H9 (cell line): ENCODE data around the gene AFF4. TPM values are rescaled to one million over a fixed set of nuclear protein-coding genes. Genes with fewer than 3 reads are reported as not detected.

Experiments used
- DNase-seq: peaks from one replicate; pipeline ENCODE4 v3.0.0-alpha.2; 2017
- H2AFZ ChIP-seq: one replicate; pipeline ENCODE4 v1.6.1; 2013; ENCODE audit warnings: mild to moderate bottlenecking, low read length, control low read depth, moderate library complexity
- H2AK5ac ChIP-seq: 2 replicates; pipeline ENCODE4 v1.6.1; 2013; ENCODE audit warnings: low read length, control low read depth, mixed read lengths; ENCODE audit not compliant: insufficient read length
- H2BK120ac ChIP-seq: one replicate; pipeline ENCODE4 v1.6.1; 2013; ENCODE audit warnings: low read depth, mild to moderate bottlenecking, low read length, control low read depth, inconsistent platforms; ENCODE audit not compliant: poor library complexity, severe bottlenecking
- H2BK12ac ChIP-seq: 2 replicates; pipeline ENCODE4 v1.6.1; 2013; ENCODE audit warnings: low read length, control low read depth, mixed read lengths, low read depth; ENCODE audit not compliant: insufficient read length
- H2BK15ac ChIP-seq: 2 replicates; pipeline ENCODE4 v1.6.1; 2013; ENCODE audit warnings: low read depth, low read length, control low read depth
- H2BK20ac ChIP-seq: one replicate; pipeline ENCODE4 v1.6.1; 2013; ENCODE audit warnings: low read depth, mild to moderate bottlenecking, low read length, control low read depth, inconsistent platforms; ENCODE audit not compliant: poor library complexity, severe bottlenecking
- H2BK5ac ChIP-seq: 2 replicates; pipeline ENCODE4 v1.6.1; 2013; ENCODE audit warnings: low read length, control low read depth, mixed read lengths; ENCODE audit not compliant: insufficient read length
- H3K14ac ChIP-seq: 2 replicates; pipeline ENCODE4 v1.6.1; 2013; ENCODE audit warnings: low read length, control low read depth; ENCODE audit not compliant: insufficient read depth
- H3K18ac ChIP-seq: 2 replicates; pipeline ENCODE4 v1.6.1; 2013; ENCODE audit warnings: low read depth, mild to moderate bottlenecking, mixed read lengths, low read length, control low read depth; ENCODE audit not compliant: insufficient read length
- H3K23ac ChIP-seq: 2 replicates; pipeline ENCODE4 v1.6.1; 2013; ENCODE audit warnings: low read length, control low read depth, mixed read lengths, low read depth; ENCODE audit not compliant: insufficient read length
- H3K23me2 ChIP-seq: 2 replicates; pipeline ENCODE4 v1.6.1; 2013; ENCODE audit warnings: low read depth, mild to moderate bottlenecking, mixed read lengths, low read length, control low read depth; ENCODE audit not compliant: insufficient read length, poor library complexity, severe bottlenecking
- H3K27ac ChIP-seq: 2 replicates; pipeline ENCODE4 v1.5.1; 2013; ENCODE audit warnings: low read length, control low read depth, mixed read lengths, low read depth; ENCODE audit not compliant: insufficient read length
- H3K27me3 ChIP-seq: 2 replicates; pipeline ENCODE4 v1.6.1; 2013; ENCODE audit warnings: low read length, control low read depth, inconsistent platforms; ENCODE audit not compliant: insufficient read depth
- H3K4ac ChIP-seq: 2 replicates; pipeline ENCODE4 v1.6.1; 2013; ENCODE audit warnings: low read depth, mild to moderate bottlenecking, control low read depth, inconsistent platforms, low read length, moderate library complexity
- H3K4me1 ChIP-seq: 2 replicates; pipeline ENCODE4 v1.6.1; 2013; ENCODE audit warnings: low read length, control low read depth, inconsistent platforms; ENCODE audit not compliant: insufficient read depth
- H3K4me2 ChIP-seq: 2 replicates; pipeline ENCODE4 v1.6.1; 2013; ENCODE audit warnings: low read length, control low read depth, mixed read lengths; ENCODE audit not compliant: insufficient read length, insufficient read depth
- H3K56ac ChIP-seq: 2 replicates; pipeline ENCODE4 v1.6.1; 2013; ENCODE audit warnings: low read depth, mild to moderate bottlenecking, mixed read lengths, low read length, control low read depth; ENCODE audit not compliant: insufficient read length
- H3K79me1 ChIP-seq: 2 replicates; pipeline ENCODE4 v1.6.1; 2013; ENCODE audit warnings: low read depth, mild to moderate bottlenecking, moderate library complexity, low read length, control low read depth, inconsistent platforms; ENCODE audit not compliant: insufficient read depth, poor library complexity, severe bottlenecking
- H3K79me2 ChIP-seq: 2 replicates; pipeline ENCODE4 v1.6.1; 2013; ENCODE audit warnings: low read length, control low read depth, inconsistent platforms; ENCODE audit not compliant: insufficient read depth
- H3K9ac ChIP-seq: 2 replicates; pipeline ENCODE4 v1.6.1; 2013; ENCODE audit warnings: low read length, control low read depth, mixed read lengths; ENCODE audit not compliant: insufficient read length; ENCODE audit errors: extremely low read depth
- H3K9me3 ChIP-seq: one replicate; pipeline ENCODE4 v1.6.1; 2013; ENCODE audit warnings: low read depth, low read length, inconsistent platforms; ENCODE audit not compliant: control insufficient read depth
- H3T11ph ChIP-seq: one replicate; pipeline ENCODE4 v1.6.1; 2013; ENCODE audit warnings: mild to moderate bottlenecking, low read length, control low read depth, inconsistent platforms
- H4K20me1 ChIP-seq: one replicate; pipeline ENCODE4 v1.6.1; 2013; ENCODE audit not compliant: control insufficient read depth, insufficient read length, insufficient read depth
- H4K5ac ChIP-seq: 2 replicates; pipeline ENCODE4 v1.6.1; 2013; ENCODE audit warnings: low read depth, mild to moderate bottlenecking, mixed read lengths, low read length, control low read depth; ENCODE audit not compliant: insufficient read length
- H4K8ac ChIP-seq: replicated peaks from 2 replicates; pipeline ENCODE4 v1.6.1; 2013; ENCODE audit warnings: low read length, control low read depth, mixed read lengths, low read depth; ENCODE audit not compliant: insufficient read length
- H4K91ac ChIP-seq: 2 replicates; pipeline ENCODE4 v1.6.1; 2013; ENCODE audit warnings: low read depth, mild to moderate bottlenecking, moderate library complexity, mixed read lengths, low read length, control low read depth; ENCODE audit not compliant: insufficient read length
- H3K27ac Mint-ChIP-seq, 3 experiments: 2 replicates in 2 of 3; 3 replicates in 1 of 3; pipeline ENCODE4 v1.8.0; 2020 to 2021; ENCODE audit warnings: mixed read lengths in 3 of 3, mild to moderate bottlenecking in 1 of 3, moderate library complexity in 1 of 3
- H3K27me3 Mint-ChIP-seq: 2 replicates; pipeline ENCODE4 v1.8.0; 2021; ENCODE audit warnings: low read depth, mild to moderate bottlenecking, moderate library complexity, mixed read lengths
- H3K36me3 Mint-ChIP-seq, 3 experiments: 2 replicates in 2 of 3; 3 replicates in 1 of 3; pipeline ENCODE4 v1.8.0; 2020 to 2021; ENCODE audit warnings: low read depth in 3 of 3, mixed read lengths in 3 of 3; ENCODE audit not compliant: insufficient read depth in 1 of 3
- H3K4me1 Mint-ChIP-seq, 2 experiments: 2 replicates each; pipeline ENCODE4 v1.8.0; 2020; ENCODE audit warnings: mixed read lengths in 2 of 2
- H3K4me3 Mint-ChIP-seq, 2 experiments: 2 replicates in 1 of 2; 3 replicates in 1 of 2; pipeline ENCODE4 v1.8.0; 2020 to 2021; ENCODE audit warnings: mild to moderate bottlenecking in 2 of 2, mixed read lengths in 2 of 2, moderate library complexity in 1 of 2
- H3K9me3 Mint-ChIP-seq, 2 experiments: 2 replicates in 1 of 2; 3 replicates in 1 of 2; pipeline ENCODE4 v1.8.0; 2020; ENCODE audit warnings: mild to moderate bottlenecking in 2 of 2, mixed read lengths in 2 of 2, moderate library complexity in 1 of 2
- CTCF ChIP-seq: fragments of 200-600 bp; sonication (generic); conservative IDR thresholded peaks from 3 replicates; pipeline ENCODE4 v1.8.0; 2021; ENCODE audit warnings: antibody characterized with exemption, mild to moderate bottlenecking
- WGBS: extraction: QIAGEN DNeasy Blood & Tissue Kit; methylation state at CpG from one replicate; pipeline ENCODE4 v1.1.7; 2013; ENCODE audit warnings: missing lambda C conversion rate, low lambda C conversion rate, mixed read lengths; ENCODE audit not compliant: insufficient read length; ENCODE audit errors: extremely low coverage; 5-methylcytosine and 5-hydroxymethylcytosine counted together
- total RNA-seq: library from RNA; stranded (reverse); gene quantifications from 2 replicates; pipeline ENCODE4 v1.2.1, GENCODE V29; 2021

Gene AFF4
- total RNA-seq, 1 experiment from 2014 or later: 73.2 TPM

- no peaks in the 10 kb centered on the region for H4K20me1 ChIP-seq
- H3K36me3 Mint-ChIP-seq: peaks cover 24 to 84% (median 82%) of the 10 kb centered on the region in 3 experiments; a peak in 6 of 7 replicates
- no peak for TF ChIP-seq CTCF
Observed at GRCh38 chr5:132928062-132928407, 35.4 kb downstream of the AFF4 start.

More at GRCh38 chr5:132928062-132928407, 35.4 kb downstream of the AFF4 start:
- Histone ChIP-seq H3T11ph (no peak overlapping the region), H3K27me3 (no peaks in the 10 kb centered on the region), H3K9me3 (no peaks in the 10 kb centered on the region), H4K91ac (no peak overlapping the region), H4K8ac (no peak overlapping the region), H3K4me2 (no peak overlapping the region), H3K79me1 (no peaks in the 10 kb centered on the region), H4K5ac (no peak overlapping the region), H2AK5ac (no peak overlapping the region), H2BK120ac (no peak overlapping the region), H3K56ac (no peak overlapping the region), H3K9ac (no peak overlapping the region), H3K14ac (no peak overlapping the region), H3K79me2 (no peaks in the 10 kb centered on the region; the same call in 1 of the 2 replicates), H3K18ac (no peak overlapping the region), H3K4me1 (no peaks in the 10 kb centered on the region), H2BK15ac (no peak overlapping the region), H2AFZ (no peak overlapping the region), H2BK5ac (no peak overlapping the region), H3K23ac (no peak overlapping the region), H3K4ac (no peak overlapping the region), H3K27ac (no peak overlapping the region), H3K23me2 (no peaks in the 10 kb centered on the region), H2BK20ac (no peak overlapping the region), H2BK12ac (no peak overlapping the region)
- Mint-ChIP-seq H3K4me3 (no peak overlapping the region), H3K27ac (no peak overlapping the region), H3K27me3 (no peaks in the 10 kb centered on the region), H3K4me1 (no peaks in the 10 kb centered on the region), H3K9me3 (no peaks in the 10 kb centered on the region)
- WGBS: no CpG with 5 or more reads among the region's 2 CpGs
- DNase-seq: no peak
